GM12801 (cell line): ENCODE data around the gene STAMBPL1.
A peak's percentile ranks its signal among the peaks of the same experiment; 100 is the strongest.

Experiments
- CTCF ChIP-seq: IDR thresholded peaks from one replicate; pipeline ENCODE4 v1.5.1; 2011; ENCODE audit warnings: control low read depth; ENCODE audit not compliant: insufficient read length; ENCODE audit errors: extremely low read depth

Gene STAMBPL1

DNA sequence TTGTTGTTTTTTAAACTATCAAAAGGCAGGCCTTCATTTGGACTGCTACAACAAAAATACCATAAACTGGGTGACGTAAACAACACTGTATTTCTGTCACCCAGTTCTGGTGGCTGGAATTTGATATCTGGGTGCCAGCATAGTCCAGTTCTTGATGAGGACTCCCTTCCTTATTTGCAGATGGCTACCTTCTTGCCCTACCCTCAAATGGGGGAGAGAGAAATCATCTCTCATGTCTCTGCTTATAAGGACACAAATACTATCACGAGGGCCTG lies 47.3 kb downstream of the STAMBPL1 start:
- no peak for TF ChIP-seq CTCF

DNA sequence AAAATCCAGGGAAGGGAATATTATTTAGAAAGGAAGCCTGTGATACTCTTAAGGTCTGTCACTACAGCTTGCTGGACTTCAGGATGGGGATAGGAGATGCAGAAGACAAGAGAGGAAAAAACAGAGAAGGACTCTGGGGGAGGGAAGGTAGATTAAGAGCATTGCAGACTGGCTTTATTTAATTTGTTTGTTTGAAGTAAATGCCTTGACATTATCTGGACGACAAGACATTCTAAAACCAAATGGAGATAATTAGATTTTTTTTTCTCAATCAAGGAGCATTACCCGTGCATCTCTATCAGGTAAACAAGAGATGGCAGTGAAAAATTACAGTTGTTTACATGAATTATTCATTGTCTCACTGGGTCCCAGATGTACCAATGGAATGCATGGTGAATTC lies 48.2 kb downstream of the STAMBPL1 start:
- no peak for TF ChIP-seq CTCF

DNA sequence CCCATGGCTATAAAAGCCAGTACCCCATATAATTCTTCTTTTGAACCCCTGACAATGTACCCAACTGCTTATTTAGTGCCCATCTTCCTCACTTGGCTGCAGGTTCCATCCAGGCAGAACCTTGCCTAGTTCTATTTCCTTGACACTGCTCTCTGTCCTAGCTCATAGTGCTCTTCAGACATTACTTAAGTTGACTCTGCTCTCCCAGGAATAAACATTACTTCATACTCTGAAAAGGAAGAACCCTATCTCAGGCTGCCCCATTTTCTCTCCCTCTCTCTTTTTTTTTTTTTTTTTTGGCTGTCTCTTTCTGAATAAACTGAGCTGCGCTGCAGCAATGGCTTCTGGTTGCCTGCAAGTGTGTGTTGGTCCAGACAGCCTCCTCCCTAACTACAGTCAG lies 51.5 kb downstream of the STAMBPL1 start:
- no peak for TF ChIP-seq CTCF

- TF ChIP-seq CTCF: peak; percentile 32
These were observed 52.7 kb downstream of the STAMBPL1 start for GRCh38 chr10:88932539-88933256.

- no peak for TF ChIP-seq CTCF
These were observed 53.5 kb downstream of the STAMBPL1 start for GRCh38 chr10:88933564-88933963.

- TF ChIP-seq CTCF: no peak
These were observed 55.0 kb downstream of the STAMBPL1 start for GRCh38 chr10:88934900-88935672.

- no peak for TF ChIP-seq CTCF
These were observed 56.6 kb downstream of the STAMBPL1 start for GRCh38 chr10:88936656-88937055.
